HG03565 (cell line): Measurements from ENCODE around the gene VPS50.
A peak's percentile ranks its signal among the peaks of the same experiment; 100 is the strongest.

ENCODE experiments used
- ATAC-seq: cut with Tn5 transposase; IDR thresholded peaks from one replicate; pipeline ENCODE4 v1.9.1; 2021; ENCODE audit warnings: mild to moderate bottlenecking, moderate library complexity; ENCODE audit not compliant: unreplicated experiment

The VPS50 gene, protein sequence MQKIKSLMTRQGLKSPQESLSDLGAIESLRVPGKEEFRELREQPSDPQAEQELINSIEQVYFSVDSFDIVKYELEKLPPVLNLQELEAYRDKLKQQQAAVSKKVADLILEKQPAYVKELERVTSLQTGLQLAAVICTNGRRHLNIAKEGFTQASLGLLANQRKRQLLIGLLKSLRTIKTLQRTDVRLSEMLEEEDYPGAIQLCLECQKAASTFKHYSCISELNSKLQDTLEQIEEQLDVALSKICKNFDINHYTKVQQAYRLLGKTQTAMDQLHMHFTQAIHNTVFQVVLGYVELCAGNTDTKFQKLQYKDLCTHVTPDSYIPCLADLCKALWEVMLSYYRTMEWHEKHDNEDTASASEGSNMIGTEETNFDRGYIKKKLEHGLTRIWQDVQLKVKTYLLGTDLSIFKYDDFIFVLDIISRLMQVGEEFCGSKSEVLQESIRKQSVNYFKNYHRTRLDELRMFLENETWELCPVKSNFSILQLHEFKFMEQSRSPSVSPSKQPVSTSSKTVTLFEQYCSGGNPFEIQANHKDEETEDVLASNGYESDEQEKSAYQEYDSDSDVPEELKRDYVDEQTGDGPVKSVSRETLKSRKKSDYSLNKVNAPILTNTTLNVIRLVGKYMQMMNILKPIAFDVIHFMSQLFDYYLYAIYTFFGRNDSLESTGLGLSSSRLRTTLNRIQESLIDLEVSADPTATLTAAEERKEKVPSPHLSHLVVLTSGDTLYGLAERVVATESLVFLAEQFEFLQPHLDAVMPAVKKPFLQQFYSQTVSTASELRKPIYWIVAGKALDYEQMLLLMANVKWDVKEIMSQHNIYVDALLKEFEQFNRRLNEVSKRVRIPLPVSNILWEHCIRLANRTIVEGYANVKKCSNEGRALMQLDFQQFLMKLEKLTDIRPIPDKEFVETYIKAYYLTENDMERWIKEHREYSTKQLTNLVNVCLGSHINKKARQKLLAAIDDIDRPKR

GRCh38 chr7:93231799-93232672 is at the start of gene VPS50:
TSS of gene VPS50 (plus strand) at chr7:93232366. CDS start at chr7:93232468, 102 bp downstream.
- peak; percentile 99 for ATAC-seq

- ATAC-seq, result no peak
Observed at GRCh38 chr7:93185303-93186027, 46.7 kb upstream of the VPS50 start.

DNA sequence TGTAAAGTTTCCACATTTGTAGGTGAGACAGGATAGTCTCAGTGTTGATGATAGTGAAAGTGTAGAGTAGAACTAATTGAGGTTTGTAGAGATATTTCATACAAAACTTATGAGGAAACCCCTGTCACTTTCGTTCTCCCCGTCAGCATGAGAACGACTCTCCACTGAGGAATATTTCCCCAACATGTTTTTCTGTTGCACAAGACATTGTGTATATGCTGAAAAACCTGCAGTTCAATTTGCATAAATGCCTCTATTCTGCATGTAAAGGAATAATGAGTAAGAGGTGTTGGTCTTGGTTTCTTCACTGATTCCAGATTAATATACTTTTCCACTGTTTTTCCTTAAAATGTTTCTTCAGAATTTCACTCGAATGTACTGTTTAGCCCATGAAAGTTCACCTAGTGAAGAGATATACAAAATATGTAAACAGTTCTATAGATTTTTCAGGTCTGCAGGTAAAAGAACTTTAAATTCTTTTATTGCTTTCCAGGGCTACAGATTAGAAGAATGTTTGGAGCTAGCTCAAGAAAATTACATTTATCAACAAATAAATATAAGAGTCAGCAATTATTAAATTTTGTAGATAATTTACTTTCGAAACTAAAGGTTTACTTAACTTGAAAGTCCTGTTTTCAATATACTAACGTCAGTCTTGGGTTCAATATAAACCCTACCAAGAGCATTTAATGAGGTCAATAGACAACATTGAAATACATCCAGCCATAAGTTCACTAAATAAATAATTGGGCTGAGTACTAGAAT is 43.1 kb upstream of the VPS50 start:
- ATAC-seq, result no peak

- ATAC-seq, result no peak
Observed at GRCh38 chr7:93194386-93194785, 37.8 kb upstream of the VPS50 start.

DNA sequence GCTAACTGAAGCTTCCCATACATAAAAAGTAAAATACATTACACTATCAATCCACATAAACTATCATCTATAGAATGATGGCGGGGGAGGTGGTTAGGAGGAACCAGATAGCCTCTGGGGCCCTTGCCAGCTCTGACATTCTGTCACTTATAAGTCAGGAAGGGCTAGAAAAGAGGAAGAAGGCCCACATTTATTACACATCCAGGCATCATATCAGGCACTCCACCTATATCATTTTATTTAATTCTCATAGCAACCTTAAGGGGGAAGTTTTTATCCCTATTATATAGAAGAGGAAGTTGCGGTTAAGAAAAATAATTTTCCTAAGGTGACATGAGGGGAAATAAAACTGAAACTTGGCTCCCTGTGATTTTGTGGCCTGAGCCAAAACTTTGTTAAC is 35.8 kb upstream of the VPS50 start:
- no peak for ATAC-seq

- ATAC-seq, result no peak
Observed at GRCh38 chr7:93198472-93198871, 33.7 kb upstream of the VPS50 start.

DNA sequence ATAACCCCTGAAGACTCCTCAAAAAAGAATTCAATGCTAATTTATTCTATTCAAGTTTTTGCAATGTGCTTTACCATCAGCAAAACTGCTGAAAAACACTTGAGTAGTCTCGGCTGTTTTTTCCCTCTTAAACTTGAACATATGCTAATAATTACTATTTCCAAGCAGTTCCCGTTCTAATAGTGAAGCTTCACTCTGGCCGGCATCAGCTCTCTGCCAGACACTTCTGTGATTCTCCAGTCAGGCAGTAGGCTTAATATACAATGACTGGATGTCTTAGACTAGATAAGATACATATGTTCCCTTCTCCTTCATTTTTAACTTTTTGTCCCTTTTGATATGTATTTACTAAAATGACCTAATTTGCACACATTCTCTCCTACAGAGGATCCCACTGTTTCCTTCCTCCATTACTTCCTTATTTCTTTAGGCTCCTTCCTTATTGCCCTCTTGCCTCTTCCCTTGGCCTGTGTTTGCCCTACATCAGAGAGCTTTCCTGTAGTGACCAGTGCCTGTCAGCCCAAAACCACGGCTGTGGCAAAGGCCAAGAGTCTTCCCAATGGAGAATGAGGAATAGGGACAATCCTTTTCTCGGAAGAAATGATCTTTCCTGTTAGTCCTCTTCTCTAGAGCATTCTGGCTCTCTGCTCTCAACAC is 29.4 kb upstream of the VPS50 start:
- no peak for ATAC-seq

DNA sequence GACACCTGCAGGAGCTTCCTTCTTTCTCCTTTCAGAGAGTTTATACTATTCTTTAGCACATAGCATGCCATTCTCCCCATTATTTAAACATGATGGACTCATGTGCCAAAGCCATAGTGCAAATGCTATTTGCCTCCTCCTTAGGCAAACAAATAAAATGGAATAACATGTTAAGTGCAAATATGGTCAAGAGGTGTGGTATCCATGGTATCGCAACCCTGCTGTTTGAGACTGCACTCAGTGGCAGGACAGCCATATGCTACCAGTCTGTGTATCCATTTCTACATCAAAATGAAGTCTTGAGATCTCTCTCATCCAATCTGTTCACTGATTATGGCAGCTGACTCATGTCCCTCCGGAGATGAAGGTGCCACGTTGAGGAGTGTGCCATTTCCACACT is 28.7 kb upstream of the VPS50 start:
- ATAC-seq, result no peak

DNA sequence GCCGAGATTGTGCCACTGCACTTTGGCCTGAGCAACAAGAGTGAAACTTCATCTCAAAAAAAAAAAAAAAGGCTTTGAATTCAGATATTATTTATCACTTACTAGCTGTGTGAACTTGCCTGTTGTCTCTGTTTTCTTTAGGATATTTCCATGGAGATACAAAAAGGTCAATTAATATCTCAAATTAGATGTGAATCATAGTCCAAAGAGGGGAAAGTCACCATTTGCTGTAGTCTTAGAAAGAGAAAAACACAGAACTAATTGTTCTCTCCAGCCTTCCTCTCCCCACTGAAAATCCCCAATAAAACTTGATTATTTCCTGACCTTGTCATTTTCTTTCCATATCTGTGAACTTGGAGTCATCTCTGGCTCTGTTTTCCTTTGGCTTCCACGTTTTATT is 27.1 kb upstream of the VPS50 start:
- no peak for ATAC-seq

GRCh38 chr7:93211228-93211818 is 20.8 kb upstream of the VPS50 start:
- ATAC-seq, result no peak

DNA sequence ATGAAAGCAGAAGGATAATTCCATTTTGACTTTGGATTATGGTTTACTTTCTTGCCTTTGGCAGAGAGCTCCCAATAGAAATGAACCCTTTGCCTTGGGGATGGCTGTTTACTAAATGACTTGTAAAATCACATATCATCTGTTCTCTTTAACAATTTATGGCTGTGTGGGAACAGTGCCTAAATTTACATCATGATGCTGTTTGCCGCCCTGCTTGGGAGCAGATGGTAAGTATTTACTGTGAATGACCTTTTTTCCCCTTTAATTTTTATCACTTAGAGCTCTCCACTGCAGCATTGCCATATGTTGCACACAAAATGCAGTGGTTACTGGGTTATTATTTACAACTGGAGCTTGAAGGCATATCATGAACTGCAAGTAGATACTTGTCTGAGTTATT is 19.3 kb upstream of the VPS50 start:
- ATAC-seq, result no peak

DNA sequence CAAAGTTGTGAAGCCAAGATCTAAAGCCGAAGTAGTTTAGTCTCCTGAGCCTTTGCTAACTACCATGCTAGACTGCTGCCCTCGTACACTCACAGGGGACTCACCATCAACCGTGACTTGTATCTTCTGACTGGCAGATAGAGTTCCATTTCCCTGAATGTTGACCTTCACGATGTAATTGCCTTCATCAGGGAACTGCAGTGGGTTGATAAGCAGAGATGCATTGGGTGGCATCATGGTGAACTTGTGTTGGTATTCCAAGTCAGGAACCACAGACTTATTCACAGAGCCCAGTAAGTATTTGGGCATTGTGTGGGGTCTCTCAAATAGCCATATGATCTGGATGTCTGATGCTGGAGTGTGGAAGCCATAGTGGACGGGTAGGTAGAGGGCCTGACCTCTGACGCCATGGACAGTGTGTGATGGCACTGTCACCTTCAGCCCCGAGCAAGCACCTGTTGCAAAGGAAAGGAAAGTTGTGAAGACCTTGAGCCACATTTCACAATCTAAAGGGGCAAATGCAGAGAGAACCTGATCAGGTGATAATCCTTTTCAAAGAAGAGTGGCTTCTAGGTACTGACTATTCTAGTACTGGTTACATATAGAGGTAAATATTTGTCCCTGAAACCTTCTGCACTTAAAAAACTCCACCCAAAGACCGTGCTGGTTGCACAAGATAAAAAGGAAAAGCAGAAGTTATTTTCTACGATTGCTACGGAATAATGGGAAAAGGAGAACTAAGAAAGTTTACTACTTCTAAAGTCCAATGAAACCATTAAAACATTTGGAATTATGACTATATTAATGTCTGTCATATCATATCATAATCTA is 13.0 kb upstream of the VPS50 start:
- ATAC-seq, result no peak

GRCh38 chr7:93219868-93220267 is 12.3 kb upstream of the VPS50 start:
- no peak for ATAC-seq

DNA sequence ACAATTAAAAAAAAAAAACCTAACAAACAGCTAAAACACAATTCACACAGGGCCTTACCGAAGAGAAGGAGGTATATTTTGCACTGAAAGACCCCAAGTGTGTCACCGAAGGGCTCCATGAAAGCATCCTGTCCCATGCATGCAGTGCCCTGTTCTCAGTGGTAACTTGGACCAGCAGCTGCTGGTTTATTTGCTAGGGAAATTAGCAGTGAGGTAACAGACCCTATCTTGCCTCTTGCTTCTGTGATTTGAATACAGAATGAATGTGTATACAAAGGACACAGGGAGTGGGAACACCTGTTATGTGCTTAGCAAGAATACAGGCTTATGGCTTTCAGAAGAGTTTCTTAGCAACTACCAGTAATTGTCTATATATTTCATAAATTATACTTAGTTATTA is 5.9 kb upstream of the VPS50 start, which contains the start of gene HEPACAM2:
TSS of gene HEPACAM2 (minus strand) at position 160 of the 400 bp plus-strand sequence.
- no peak for ATAC-seq

GRCh38 chr7:93228302-93228701 is 3.9 kb upstream of the VPS50 start:
- peak; percentile 19 for ATAC-seq

GRCh38 chr7:93231259-93231658 is 907 bp upstream of the VPS50 start:
- no peak for ATAC-seq

DNA sequence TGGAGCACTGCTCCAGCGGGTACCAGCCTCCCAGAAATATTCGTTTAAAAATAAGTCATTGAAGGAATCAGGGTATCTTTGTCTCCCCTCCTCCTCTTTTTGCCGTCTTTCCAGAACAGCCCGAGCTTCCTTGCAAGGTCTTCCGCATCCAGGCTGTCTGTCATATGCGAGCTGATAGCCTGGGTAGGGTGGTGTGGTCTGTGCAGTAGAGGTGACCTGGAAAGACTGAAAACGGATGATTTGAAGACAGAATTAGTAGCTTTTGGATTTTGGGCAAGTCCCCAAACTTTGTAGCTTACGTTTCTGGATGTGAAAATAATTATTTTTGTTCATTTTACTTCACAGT is 480 bp downstream of the VPS50 start:
- no peak for ATAC-seq

- ATAC-seq, result no peak
Observed at GRCh38 chr7:93235541-93235940, 3.4 kb downstream of the VPS50 start.
